ENCODE data around the gene MMP7. TPM values are rescaled to one million over a fixed set of nuclear protein-coding genes. Genes with fewer than 3 reads are reported as not detected.

Gene MMP7
- total and polyA plus RNA-seq, 2 donors (not counting 1 experiment from before 2014, with no cell fraction given), result not detected

DNA sequence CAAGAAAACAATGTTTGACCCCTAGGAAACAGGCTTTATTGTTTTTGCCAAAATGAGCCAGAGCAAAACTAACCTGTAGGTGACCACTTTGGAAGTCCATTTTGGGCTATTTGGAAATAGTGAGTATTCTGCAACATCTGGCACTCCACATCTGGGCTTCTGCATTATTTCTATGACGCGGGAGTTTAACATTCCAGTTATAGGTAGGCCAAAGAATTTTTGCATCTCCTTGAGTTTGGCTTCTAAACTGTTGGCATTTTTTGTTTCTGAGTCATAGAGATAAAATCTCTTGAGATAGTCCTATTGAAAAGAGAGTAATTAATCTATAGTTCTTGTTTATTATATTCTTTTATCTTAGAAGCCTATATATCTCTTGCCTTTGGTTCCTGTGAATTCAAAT is 2.9 kb downstream of the MMP7 start:
- Histone ChIP-seq H2AFZ (ENCODE audit: insufficient read depth, low read depth, low read length, poor library complexity, severe bottlenecking) (no peak overlapping the region), H3K79me2 (ENCODE audit: control insufficient read depth, insufficient read depth, low read length) (no peaks in the 10 kb centered on the region), H3K9me3 (ENCODE audit: control extremely low read depth in 1 of 3, control insufficient read depth in 2 of 3, insufficient read depth in 1 of 3, low read length in 2 of 3) (no peaks in the 10 kb centered on the region), H3K4me3 (ENCODE audit: control extremely low read depth in 1 of 5, extremely low read depth in 1 of 5, insufficient read depth in 1 of 5, low read depth in 2 of 5, low read length in 4 of 5) (no peak overlapping the region), H3K4me1 (ENCODE audit: control insufficient read depth in 2 of 2, insufficient read depth in 2 of 2, low read length in 2 of 2) (peaks cover 4 to 6% of the 10 kb centered on the region in 2 donors), H3K27me3 (replicated peaks in 1 of 4; ENCODE audit: control extremely low read depth in 1 of 4, control insufficient read depth in 3 of 4, insufficient read depth in 4 of 4, low read length in 3 of 4) (no peaks in the 10 kb centered on the region), H3K36me3 (replicated peaks in 1 of 2; ENCODE audit: control extremely low read depth in 1 of 2, control insufficient read depth in 1 of 2, extremely low read depth in 1 of 2, insufficient read depth in 2 of 2, low read length in 1 of 2) (no peaks in the 10 kb centered on the region), H3K27ac (ENCODE audit: low read length in 2 of 2) (no peak overlapping the region), H3K9ac (ENCODE audit: low read length) (no peak overlapping the region), H3K4me2 (replicated peaks; ENCODE audit: low read depth, low read length, poor library complexity, severe bottlenecking) (no peak overlapping the region), H4K20me1 (ENCODE audit: control insufficient read depth, insufficient read depth, low read length, poor library complexity, severe bottlenecking) (no peaks in the 10 kb centered on the region)
- Mint-ChIP-seq H3K4me3 (no peak overlapping the region), H3K27me3 (no peaks in the 10 kb centered on the region), H3K4me1 (peaks cover 12% of the 10 kb centered on the region), H3K27ac (no peak overlapping the region), H3K9me3 (ENCODE audit: insufficient read depth) (no peaks in the 10 kb centered on the region)
- WGBS (ENCODE audit: insufficient coverage), result no CpG with 5 or more reads among the region's 2 CpGs
- intact Hi-C loops (cut with micrococcal nuclease), result no loop called here
- ATAC-seq (ENCODE audit: low read depth), result no peak
- ChIA-PET POLR2A (no interaction called here), CTCF (no interaction called here)
- no peak for DNase-seq
- TF ChIP-seq EZH2 (IDR thresholded peaks at IDR 0.05; ENCODE audit: borderline replicate concordance, insufficient read depth, low read depth, low read length, poor library complexity, severe bottlenecking), result no peak
- TF ChIP-seq, protein P1, sequence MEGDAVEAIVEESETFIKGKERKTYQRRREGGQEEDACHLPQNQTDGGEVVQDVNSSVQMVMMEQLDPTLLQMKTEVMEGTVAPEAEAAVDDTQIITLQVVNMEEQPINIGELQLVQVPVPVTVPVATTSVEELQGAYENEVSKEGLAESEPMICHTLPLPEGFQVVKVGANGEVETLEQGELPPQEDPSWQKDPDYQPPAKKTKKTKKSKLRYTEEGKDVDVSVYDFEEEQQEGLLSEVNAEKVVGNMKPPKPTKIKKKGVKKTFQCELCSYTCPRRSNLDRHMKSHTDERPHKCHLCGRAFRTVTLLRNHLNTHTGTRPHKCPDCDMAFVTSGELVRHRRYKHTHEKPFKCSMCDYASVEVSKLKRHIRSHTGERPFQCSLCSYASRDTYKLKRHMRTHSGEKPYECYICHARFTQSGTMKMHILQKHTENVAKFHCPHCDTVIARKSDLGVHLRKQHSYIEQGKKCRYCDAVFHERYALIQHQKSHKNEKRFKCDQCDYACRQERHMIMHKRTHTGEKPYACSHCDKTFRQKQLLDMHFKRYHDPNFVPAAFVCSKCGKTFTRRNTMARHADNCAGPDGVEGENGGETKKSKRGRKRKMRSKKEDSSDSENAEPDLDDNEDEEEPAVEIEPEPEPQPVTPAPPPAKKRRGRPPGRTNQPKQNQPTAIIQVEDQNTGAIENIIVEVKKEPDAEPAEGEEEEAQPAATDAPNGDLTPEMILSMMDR (IDR thresholded peaks at IDR 0.05), result no peak

DNA sequence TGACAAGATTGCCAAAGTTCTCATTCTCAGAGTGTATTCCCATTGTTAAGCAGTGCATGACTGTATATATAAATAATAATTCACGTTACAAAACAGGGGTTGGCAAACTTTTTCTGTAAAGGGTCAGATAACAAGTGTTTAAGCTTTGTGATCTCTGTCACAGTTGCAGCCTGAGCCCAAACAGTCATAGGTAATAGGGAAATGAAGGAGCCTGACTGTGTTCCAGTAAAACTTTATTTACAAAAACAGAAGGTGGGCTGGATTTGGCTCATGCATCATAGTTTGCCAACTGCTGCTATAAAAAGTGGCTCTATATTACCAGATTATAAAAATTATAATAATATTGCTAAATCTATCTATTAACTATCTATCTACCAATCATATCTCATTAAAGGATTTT is 3.5 kb downstream of the MMP7 start:
- no peak overlapping the region for H3K4me3 Mint-ChIP-seq
- CTCF ChIA-PET, result interaction anchor here (1.6 kb wide), 1 partner anchor 86 kb away, joined by 6 read pairs; no protein-coding TSS in a partner anchor
- intact Hi-C loops (cut with micrococcal nuclease), result no loop called here

More for the DNA sequence above, 3.5 kb downstream of the MMP7 start:
- Mint-ChIP-seq H3K27me3 (no peaks in the 10 kb centered on the region), H3K4me1 (peaks cover 18% of the 10 kb centered on the region), H3K9me3 (ENCODE audit: insufficient read depth) (no peaks in the 10 kb centered on the region), H3K27ac (no peak overlapping the region)
- Histone ChIP-seq H4K20me1 (ENCODE audit: control insufficient read depth, insufficient read depth, low read length, poor library complexity, severe bottlenecking) (no peaks in the 10 kb centered on the region), H3K4me2 (replicated peaks; ENCODE audit: low read depth, low read length, poor library complexity, severe bottlenecking) (no peak overlapping the region), H3K9me3 (ENCODE audit: control extremely low read depth in 1 of 3, control insufficient read depth in 2 of 3, insufficient read depth in 1 of 3, low read length in 2 of 3) (no peaks in the 10 kb centered on the region), H3K79me2 (ENCODE audit: control insufficient read depth, insufficient read depth, low read length) (no peaks in the 10 kb centered on the region), H2AFZ (ENCODE audit: insufficient read depth, low read depth, low read length, poor library complexity, severe bottlenecking) (no peak overlapping the region), H3K27ac (ENCODE audit: low read length in 2 of 2) (no peak overlapping the region), H3K4me3 (ENCODE audit: control extremely low read depth in 1 of 5, extremely low read depth in 1 of 5, insufficient read depth in 1 of 5, low read depth in 2 of 5, low read length in 4 of 5) (no peak overlapping the region), H3K27me3 (replicated peaks in 1 of 4; ENCODE audit: control extremely low read depth in 1 of 4, control insufficient read depth in 3 of 4, insufficient read depth in 4 of 4, low read length in 3 of 4) (no peaks in the 10 kb centered on the region), H3K4me1 (ENCODE audit: control insufficient read depth in 2 of 2, insufficient read depth in 2 of 2, low read length in 2 of 2) (peaks cover 9 to 10% of the 10 kb centered on the region in 2 donors), H3K36me3 (replicated peaks in 1 of 2; ENCODE audit: control extremely low read depth in 1 of 2, control insufficient read depth in 1 of 2, extremely low read depth in 1 of 2, insufficient read depth in 2 of 2, low read length in 1 of 2) (no peaks in the 10 kb centered on the region), H3K9ac (ENCODE audit: low read length) (no peak overlapping the region)
- ATAC-seq (ENCODE audit: low read depth) (no peak), DNase-seq (no peak)
- TF ChIP-seq EZH2 (IDR thresholded peaks at IDR 0.05; ENCODE audit: borderline replicate concordance, insufficient read depth, low read depth, low read length, poor library complexity, severe bottlenecking), result no peak
- TF ChIP-seq, protein P1 (IDR thresholded peaks at IDR 0.05), result no peak
- POLR2A ChIA-PET, result no interaction called here
- no CpG with 5 or more reads among the region's 1 CpG for WGBS (ENCODE audit: insufficient coverage)
